Activated naive CD8-positive, alpha-beta T cell treated with anti-CD3 and anti-CD28 coated beads for 36 hours (primary cell): ENCODE measurements around the gene CCN2. TPM values are rescaled to one million over a fixed set of nuclear protein-coding genes. Genes with fewer than 3 reads are reported as not detected.
"Not testable (repeated sequence)": the region's sequence is repeated elsewhere in the genome, so short reads cannot be mapped to it uniquely, and the experiment has no call there.

Source experiments
- DNase-seq: peaks from one replicate; pipeline ENCODE4 v3.0.0; 2021
- H3K27ac Mint-ChIP-seq: one replicate; pipeline ENCODE4 v1.8.0; 2022; ENCODE audit warnings: mild to moderate bottlenecking, moderate library complexity, mixed read lengths
- H3K27me3 Mint-ChIP-seq: one replicate; pipeline ENCODE4 v1.8.0; 2022; ENCODE audit warnings: mild to moderate bottlenecking, mixed read lengths
- H3K36me3 Mint-ChIP-seq: one replicate; pipeline ENCODE4 v1.8.0; 2021; ENCODE audit warnings: mild to moderate bottlenecking, mixed read lengths
- H3K4me1 Mint-ChIP-seq: one replicate; pipeline ENCODE4 v1.8.0; 2021; ENCODE audit warnings: mixed read lengths
- H3K4me3 Mint-ChIP-seq: one replicate; pipeline ENCODE4 v1.8.0; 2022; ENCODE audit warnings: mild to moderate bottlenecking, moderate library complexity, mixed read lengths
- H3K9me3 Mint-ChIP-seq: one replicate; pipeline ENCODE4 v1.8.0; 2022; ENCODE audit warnings: mixed read lengths
- total RNA-seq, 2 experiments: library from RNA; stranded (reverse); gene quantifications; one replicate each; pipeline ENCODE4 v1.2.3, GENCODE V29; 2021

The CCN2 gene
- total RNA-seq, 2 experiments from 2014 or later: not detected

DNA sequence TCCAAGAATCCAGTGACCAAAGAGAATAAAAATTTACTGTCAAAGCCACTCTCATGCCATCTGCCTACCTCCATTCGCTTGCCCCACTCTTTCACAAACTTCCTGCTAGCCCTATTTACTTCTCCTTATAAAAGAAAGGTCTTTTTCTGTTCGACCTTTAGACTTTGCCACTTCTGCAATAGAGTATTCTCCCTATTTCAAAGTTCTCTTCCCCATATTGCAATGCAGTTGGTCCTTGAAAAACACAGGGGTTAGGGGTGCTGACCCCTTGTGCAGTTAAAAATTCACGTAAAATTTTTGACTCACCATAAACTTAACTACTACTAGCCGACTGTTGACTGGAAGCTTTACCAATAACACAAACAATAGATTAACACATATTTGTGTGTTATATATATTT is 15.0 kb downstream of the CCN2 start:
- Mint-ChIP-seq H3K9me3 (no peaks in the 10 kb centered on the region), H3K4me3 (no peak overlapping the region), H3K4me1 (no peaks in the 10 kb centered on the region), H3K36me3 (no peaks in the 10 kb centered on the region), H3K27ac (no peak overlapping the region), H3K27me3 (peaks cover 31% of the 10 kb centered on the region)
- no peak for DNase-seq

DNA sequence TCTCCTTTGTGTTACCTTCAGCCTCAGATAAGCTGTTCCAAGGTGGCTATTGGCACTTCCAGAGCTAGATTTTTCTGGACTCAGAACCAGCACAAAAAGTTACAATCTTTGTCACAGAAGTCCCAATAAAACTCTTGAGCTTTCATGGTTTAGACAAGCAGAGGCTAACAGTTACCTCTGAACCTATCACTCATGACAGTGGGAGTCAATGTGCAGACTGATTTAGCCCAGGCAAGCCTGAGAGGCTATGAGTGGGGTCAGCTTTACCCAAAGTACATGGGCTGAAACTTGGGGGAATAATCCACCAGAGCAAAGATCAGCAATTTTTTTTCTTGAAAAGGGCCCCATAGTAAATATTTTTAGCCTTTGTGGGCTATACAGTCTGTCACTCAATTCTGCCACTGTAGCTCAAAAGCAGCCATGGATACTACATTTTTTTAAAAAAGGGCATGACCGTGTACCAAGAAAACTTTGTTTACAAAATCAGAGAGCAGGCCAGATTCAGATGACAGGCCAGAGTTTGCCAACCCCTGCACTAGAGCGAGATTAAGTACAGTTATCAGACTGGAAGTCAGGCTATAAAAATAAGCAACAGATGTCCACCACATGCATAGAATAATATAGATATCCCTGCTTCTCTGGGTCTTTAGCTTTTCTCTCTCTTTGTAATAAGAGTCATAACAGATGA is 20.0 kb downstream of the CCN2 start:
- no peak overlapping the region for H3K27ac Mint-ChIP-seq
- no peaks in the 10 kb centered on the region for H3K9me3 Mint-ChIP-seq
- H3K36me3 Mint-ChIP-seq: no peaks in the 10 kb centered on the region
- no peak overlapping the region for H3K4me3 Mint-ChIP-seq
- DNase-seq: no peak
- H3K4me1 Mint-ChIP-seq: no peaks in the 10 kb centered on the region
- peaks cover 31% of the 10 kb centered on the region for H3K27me3 Mint-ChIP-seq

DNA sequence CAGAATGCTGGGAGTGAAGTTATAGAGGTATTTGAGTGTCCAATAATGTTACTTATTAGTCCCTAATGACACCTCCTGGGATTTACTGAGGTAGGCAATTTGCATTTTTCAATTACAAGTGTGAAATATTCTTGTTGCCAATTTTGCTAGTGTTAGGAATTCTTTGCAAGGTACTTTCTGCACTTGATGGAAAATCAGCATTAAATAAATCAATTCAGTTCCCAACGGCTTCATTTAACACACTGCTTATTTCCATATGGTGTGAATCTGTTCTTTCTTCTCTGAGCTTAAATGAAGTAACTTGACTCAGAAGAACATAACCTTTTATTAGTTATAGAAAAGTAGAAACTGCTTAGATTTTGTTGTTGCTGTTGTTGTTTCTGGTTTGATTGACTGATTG is 21.2 kb downstream of the CCN2 start:
- Mint-ChIP-seq H3K9me3 (no peaks in the 10 kb centered on the region), H3K27me3 (peaks cover 26% of the 10 kb centered on the region), H3K36me3 (no peaks in the 10 kb centered on the region), H3K4me1 (no peaks in the 10 kb centered on the region), H3K4me3 (no peak overlapping the region), H3K27ac (no peak overlapping the region)
- DNase-seq: no peak

DNA sequence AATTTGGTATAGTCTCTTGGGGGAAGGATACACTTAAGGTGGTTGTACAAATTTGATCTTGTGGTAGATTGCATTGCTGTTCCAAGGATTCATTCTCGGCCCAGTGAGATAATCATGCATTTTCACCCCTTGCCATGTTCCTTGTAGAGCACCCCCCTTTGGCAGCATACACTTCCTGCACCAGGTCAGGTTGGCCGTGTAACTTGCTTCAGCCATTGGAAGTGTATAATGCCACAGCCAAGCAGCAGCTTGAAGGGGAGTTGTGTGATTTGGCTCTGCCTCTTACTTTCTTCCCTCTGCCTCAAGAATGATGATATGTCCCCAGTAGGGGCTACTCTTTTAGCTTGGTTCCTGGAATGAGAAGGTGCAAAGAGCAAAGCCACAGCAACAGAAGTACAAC is 21.9 kb downstream of the CCN2 start:
- Mint-ChIP-seq H3K9me3 (peaks cover 2% of the 10 kb centered on the region), H3K27ac (no peak overlapping the region), H3K4me3 (no peak overlapping the region), H3K36me3 (no peaks in the 10 kb centered on the region), H3K27me3 (peaks cover 19% of the 10 kb centered on the region), H3K4me1 (no peaks in the 10 kb centered on the region)
- DNase-seq: no peak

DNA sequence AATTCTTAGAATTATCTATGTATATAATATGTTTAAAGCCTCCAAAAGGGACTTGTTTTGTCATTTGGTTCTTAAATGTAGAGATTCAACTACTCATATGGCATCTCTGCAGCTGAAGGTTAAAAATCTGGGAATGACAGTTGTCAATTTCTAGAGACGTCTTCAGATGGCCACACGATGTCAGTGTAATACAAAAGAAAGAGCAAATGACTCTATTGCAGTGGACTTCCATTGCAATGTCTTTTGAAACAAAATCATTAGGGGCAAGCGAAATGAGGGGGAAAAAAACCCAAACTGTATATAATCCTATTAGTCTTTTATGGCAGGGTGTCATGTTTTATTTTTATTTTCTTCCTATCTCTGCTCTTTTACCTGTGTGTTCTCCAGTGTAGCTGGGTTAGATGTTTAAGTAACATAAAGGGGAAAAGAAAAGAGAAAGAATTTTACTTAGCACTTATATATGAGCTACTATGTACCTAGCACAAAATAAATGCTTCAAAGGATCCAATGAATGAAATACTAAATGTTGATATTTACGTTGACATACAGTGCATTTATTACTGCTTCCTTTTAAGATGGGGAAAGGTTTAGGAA is 26.2 kb downstream of the CCN2 start:
- Mint-ChIP-seq H3K9me3 (peaks cover 11% of the 10 kb centered on the region), H3K36me3 (no peaks in the 10 kb centered on the region), H3K27me3 (peaks cover 10% of the 10 kb centered on the region), H3K4me1 (no peaks in the 10 kb centered on the region), H3K4me3 (no peak overlapping the region), H3K27ac (no peak overlapping the region)
- no peak for DNase-seq

DNA sequence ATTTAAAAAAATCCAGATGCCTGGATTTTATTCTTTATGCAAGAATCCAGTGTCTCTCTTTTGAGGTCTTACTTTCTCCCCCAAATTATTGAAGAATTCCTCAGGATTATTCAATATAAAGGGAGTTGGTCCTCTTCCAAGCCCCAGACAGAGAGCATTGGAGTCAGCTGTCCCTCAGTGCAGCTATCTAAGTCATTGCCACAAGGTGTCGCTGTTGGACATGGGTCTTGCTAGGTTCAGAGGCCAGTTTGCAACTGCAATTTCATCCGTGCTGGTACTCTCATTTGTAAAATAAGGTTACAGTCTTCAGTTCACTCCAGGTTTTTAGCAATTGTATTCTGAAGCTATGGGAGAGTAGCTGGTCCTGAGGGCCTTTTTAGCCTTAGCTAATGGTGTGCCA is 27.8 kb downstream of the CCN2 start:
- H3K9me3 Mint-ChIP-seq: peaks cover 14% of the 10 kb centered on the region

DNA sequence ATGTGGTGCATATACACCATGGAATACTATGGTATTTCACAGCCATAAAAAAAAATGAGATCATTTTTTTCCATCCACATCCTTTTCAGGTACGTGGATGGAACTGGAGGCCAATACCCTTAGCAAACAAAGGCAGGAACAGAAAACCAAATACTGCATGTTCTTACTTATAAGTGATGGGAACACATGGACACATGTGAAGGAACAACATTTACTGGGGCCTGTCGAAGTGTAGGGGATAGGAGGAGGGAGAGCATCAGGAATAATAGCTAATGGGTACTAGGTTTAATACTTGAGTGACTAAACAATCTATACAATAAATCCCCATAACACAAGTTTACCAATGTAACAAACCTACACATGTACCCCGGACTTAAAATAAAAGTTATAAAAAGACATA is 30.5 kb downstream of the CCN2 start:
- peaks cover 34% of the 10 kb centered on the region for H3K27me3 Mint-ChIP-seq
- DNase-seq: no peak
- H3K4me3 Mint-ChIP-seq: no peak overlapping the region
- H3K27ac Mint-ChIP-seq: no peak overlapping the region
- H3K4me1 Mint-ChIP-seq: peaks cover 17% of the 10 kb centered on the region
- H3K9me3 Mint-ChIP-seq: peaks cover 14% of the 10 kb centered on the region
- peaks cover 7% of the 10 kb centered on the region for H3K36me3 Mint-ChIP-seq

More for the DNA sequence above, 27.8 kb downstream of the CCN2 start:
- peak; percentile 31 for DNase-seq
- H3K4me1 Mint-ChIP-seq: no peaks in the 10 kb centered on the region
- H3K36me3 Mint-ChIP-seq: no peaks in the 10 kb centered on the region
- H3K27me3 Mint-ChIP-seq: peaks cover 13% of the 10 kb centered on the region
- no peak overlapping the region for H3K4me3 Mint-ChIP-seq
- H3K27ac Mint-ChIP-seq: no peak overlapping the region

DNA sequence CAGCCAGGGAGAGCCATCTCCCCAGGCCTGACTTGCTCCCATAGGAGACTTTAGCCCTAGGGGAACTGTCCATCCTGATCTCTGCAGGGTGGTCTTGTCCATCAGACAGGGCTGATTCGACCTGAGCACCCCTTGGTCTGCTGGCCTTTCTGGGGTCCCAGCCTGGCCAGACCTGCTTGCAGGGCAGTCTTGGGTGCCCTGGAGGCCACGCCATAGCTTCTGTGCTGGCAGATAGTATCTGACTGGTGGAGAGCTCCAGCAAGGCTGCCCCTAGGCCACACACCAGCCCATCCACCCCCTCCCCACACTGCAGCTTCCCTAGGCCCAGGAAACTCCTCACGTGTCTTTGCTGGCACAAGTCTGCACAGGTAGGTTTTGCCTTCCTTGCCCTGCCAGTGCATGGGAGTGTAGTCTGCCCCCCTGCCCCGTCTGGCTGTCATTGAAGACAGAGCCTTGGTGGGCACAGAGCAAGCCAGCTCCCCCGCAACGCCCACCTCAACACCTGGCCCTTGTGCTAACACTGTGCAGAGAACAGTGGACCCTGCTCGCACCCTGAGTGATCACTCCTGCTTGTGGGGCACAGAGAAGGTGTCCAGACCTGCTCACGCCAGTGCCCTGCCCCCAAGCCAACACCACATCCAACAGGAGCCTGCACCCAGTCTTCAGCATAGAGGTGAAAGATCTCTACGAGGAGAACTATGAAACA is 32.4 kb downstream of the CCN2 start:
- Mint-ChIP-seq H3K9me3 (peaks cover 12% of the 10 kb centered on the region), H3K36me3 (peaks cover 7% of the 10 kb centered on the region)

DNA sequence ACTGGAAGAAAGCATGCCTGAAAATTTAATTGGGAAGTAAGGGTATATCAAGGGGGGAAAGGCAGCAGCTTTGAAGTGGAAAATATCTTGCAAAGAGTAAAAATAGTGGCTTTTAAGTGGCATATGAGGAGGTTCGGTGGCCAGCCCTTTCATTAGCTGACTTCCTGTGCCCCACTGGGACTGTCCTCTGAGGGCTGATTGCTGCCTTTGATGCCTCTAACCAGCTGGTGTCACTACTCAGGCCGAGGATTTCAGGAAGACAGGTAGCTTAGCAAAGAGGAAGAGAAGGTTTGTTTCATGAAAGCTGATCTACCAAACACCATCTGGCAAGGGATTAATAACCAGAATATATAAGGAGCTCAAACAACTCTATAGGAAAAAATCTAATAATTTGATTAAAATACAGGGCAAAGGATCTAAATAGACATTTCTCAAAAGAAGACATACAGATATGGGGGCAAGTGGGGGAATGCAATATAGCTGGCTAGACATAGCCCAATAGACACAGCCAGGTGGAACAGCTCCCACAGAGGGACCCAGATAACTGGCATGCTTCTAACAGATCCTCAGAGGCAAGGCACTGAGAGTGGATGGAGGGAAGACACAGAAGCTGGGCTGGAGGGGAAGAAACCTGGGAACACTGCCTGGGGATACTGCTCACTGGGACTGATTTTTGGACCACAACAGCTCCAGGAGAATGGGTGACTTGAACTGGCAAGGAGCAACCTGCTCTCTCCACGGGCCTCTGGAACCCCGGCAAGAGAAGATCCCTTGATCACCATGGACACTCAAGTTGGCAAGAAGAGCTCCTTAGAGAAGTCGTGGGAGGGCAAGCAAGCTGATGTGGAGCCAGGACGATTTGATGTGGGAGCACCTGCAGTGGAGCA is 33.2 kb downstream of the CCN2 start:
- no peak for DNase-seq
- H3K27ac Mint-ChIP-seq: no peak overlapping the region
- peaks cover 7% of the 10 kb centered on the region for H3K36me3 Mint-ChIP-seq
- peaks cover 20% of the 10 kb centered on the region for H3K4me1 Mint-ChIP-seq
- H3K9me3 Mint-ChIP-seq: peaks cover 9% of the 10 kb centered on the region
- H3K27me3 Mint-ChIP-seq: peaks cover 52% of the 10 kb centered on the region
- H3K4me3 Mint-ChIP-seq: no peak overlapping the region

More for the DNA sequence above, 32.4 kb downstream of the CCN2 start:
- Mint-ChIP-seq H3K27ac (no peak overlapping the region), H3K4me3 (no peak overlapping the region), H3K27me3 (peaks cover 44% of the 10 kb centered on the region), H3K4me1 (peaks cover 20% of the 10 kb centered on the region)
- DNase-seq: no peak

DNA sequence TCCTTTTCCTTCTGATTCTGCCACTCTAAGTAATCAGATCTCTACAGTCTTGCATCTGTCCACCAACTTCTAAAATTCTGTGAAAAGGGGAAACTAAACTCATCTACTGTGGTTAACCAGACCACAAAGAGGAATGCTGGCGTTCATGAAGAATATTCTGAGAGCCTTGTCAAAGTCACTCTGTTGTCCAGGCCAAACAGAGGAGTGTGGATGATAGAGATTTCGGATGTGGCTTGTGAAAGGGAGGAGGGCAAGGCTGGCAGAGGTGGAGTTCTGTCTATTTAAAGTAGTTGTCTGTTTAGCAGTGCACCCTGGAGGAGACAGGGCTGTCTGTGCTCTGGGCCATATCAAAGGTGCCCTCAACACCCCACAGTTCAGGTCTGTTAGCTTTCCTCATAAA is 33.9 kb downstream of the CCN2 start:
- Mint-ChIP-seq H3K4me1 (peaks cover 20% of the 10 kb centered on the region), H3K9me3 (peaks cover 9% of the 10 kb centered on the region), H3K27ac (peak overlapping the region; percentile 5), H3K36me3 (peaks cover 7% of the 10 kb centered on the region), H3K27me3 (peaks cover 59% of the 10 kb centered on the region), H3K4me3 (no peak overlapping the region)
- no peak for DNase-seq

DNA sequence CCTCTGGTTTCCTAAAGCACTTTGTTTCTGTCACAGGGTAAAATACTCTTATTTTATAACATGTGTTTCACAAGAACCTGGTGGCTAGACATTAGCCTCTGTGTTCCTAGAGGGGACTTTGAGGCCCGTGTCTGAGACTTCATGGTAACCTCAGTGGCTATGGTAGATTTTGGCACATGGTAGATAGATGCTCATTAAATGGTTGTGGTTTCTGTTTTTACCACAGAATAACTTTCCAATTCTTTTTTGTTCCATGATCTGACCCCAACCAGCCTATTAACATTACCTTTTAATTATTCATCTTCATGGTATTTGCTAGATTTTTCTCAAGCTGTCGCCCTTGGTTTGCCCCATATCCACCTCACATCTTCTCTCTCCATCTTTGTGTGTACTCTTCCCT is 34.3 kb downstream of the CCN2 start:
- Mint-ChIP-seq H3K36me3 (peaks cover 7% of the 10 kb centered on the region), H3K4me3 (no peak overlapping the region), H3K27ac (peak overlapping the region; percentile 5), H3K27me3 (peaks cover 62% of the 10 kb centered on the region), H3K4me1 (peaks cover 20% of the 10 kb centered on the region), H3K9me3 (peaks cover 7% of the 10 kb centered on the region)
- no peak for DNase-seq

DNA sequence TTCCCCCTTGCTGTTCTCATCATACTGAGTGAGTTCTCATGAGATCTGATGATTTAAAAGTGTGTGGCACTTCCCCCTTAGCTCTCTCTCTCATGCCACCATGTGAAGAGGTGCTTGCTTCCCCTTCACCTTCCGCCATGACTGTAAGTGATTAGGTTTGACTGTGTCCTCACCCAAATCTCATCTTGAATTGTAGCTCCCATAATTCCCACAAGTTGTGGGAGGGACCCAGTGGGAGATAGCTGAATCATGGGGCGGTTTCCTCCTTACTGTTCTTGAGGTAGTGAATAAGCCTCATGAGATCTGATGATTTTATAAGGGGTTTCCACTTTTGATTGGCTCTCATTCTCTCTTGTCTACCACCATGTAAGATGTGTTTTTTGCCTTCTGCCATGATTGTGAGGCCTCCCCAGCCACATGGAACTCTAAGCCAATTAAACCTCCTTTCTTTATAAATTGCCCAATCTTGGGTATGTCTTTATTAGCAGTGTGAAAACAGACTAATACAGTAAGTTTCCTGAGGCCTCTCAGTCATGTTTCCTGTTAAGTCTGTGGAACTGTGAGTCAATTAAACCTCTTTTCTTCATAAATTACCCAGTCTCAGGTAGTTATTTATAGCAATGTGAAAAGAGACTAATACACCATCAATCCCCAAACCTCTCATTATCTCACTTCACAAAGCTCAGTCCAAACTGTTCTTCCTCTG is 34.9 kb downstream of the CCN2 start:
- not testable (repeated sequence) for DNase-seq, H3K4me3 Mint-ChIP-seq, H3K36me3 Mint-ChIP-seq, H3K9me3 Mint-ChIP-seq, H3K27ac Mint-ChIP-seq
- Mint-ChIP-seq H3K27me3 (peaks cover 67% of the 10 kb centered on the region), H3K4me1 (peaks cover 20% of the 10 kb centered on the region)

DNA sequence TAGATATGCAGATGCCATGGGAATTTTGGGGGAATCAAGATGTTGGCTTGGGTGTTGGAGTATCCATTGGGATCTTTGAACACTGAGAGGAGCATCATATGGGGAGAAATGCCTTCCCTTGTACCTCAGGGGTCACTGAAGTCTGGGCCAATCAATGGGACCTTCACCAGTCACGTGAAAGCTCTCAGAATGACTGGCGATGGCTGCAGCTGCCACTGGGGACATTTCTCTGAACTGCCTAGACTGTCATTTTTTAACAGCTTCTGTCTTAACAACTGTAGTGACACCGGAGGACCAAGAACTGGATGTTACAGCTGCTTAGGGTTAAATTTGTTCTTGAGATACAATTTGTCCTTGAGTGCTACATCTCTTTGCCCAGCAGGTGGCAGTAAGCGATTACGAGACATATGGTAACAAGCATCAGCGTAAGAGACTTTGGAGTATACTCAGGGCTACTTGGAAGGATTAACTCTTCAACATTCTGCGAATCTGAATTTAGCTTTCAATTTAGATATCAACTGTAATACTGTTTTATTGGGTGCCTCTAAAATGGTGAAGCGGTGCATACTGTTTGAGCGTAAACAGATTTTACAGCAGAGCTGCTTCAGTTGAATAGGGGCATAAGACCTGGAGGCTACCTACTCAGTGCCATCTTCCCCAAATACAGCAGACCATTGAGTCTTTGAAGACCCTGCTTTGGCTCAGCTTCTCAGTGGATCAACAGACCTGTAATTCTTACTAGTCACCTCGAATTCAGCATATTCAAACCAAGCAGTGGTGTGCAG is 36.0 kb downstream of the CCN2 start:
- Mint-ChIP-seq H3K27me3 (peaks cover 73% of the 10 kb centered on the region), H3K9me3 (peaks cover 3% of the 10 kb centered on the region), H3K36me3 (peaks cover 7% of the 10 kb centered on the region)

DNA sequence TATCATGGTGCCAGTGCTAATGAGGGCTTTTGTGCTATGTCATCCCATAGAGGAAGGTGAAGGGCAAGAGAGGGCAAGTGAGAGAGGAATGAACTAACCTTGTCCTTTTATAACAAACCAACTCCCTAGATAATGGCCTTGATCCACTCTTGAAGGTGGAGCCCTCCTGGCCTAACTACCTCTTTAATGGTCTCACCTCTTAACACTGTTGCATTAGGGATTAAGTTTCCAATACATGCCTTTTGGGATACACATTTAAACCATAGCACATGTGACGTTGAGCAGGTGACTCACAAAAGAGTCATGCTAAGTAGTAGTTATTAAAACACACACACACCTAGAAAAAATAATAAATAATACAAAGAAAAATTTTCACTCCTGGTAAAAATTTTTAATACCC is 36.9 kb downstream of the CCN2 start:
- H3K27me3 Mint-ChIP-seq: peaks cover 72% of the 10 kb centered on the region
- no peak overlapping the region for H3K27ac Mint-ChIP-seq
- H3K9me3 Mint-ChIP-seq: no peaks in the 10 kb centered on the region
- H3K36me3 Mint-ChIP-seq: peaks cover 7% of the 10 kb centered on the region
- peaks cover 24% of the 10 kb centered on the region for H3K4me1 Mint-ChIP-seq
- no peak for DNase-seq
- H3K4me3 Mint-ChIP-seq: no peak overlapping the region

More for the DNA sequence above, 36.0 kb downstream of the CCN2 start:
- DNase-seq: peak; percentile 35
- Mint-ChIP-seq H3K4me1 (peaks cover 20% of the 10 kb centered on the region), H3K4me3 (no peak overlapping the region), H3K27ac (no peak overlapping the region)
